ENCODE results near the gene TMEM106C. TPM values are rescaled to one million over a fixed set of nuclear protein-coding genes. Genes with fewer than 3 reads are reported as not detected.

The TMEM106C gene
- total and polyA plus RNA-seq, 9 of the 15 experiments (the other 6 are each of a cell fraction or from before 2014, with no cell fraction given), result 37.6 to 183 (median 57.2) TPM

DNA sequence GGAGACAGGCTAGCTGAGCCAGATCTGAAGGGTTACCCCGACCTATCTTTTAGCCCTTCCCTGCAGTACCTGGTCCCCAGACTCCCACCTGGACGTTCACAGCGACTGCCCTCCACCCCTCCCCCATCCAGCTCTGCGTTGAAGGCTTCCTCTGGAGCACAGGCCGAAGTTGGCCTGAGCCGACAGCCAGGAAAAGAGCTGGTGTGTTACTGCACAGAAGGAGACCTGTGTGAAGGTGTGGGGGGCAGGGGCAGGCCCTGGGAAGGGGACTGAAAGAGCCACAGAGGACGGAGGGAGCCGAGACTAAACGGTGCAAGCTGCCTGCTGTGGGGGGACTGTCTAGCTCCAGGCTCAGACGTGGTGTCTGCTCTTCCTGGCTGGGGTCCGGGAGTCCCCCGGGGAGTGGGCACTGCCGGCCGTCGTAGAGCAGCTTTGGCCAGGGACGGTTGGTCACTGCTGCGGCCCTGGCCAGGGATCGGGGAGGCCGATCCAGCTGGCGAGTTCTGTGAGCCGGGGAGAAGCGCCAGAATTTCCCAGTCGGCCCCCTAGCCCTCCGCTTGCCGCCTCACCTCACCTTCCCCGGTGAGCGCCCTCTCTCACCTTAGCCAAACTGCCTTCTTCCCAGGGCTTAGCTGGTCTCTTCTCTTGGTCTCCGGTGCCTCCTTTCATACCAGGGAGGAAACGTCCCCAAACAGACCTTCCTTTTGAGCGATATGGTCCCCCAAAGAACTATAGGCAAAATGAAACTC, 41.8 kb downstream of the TMEM106C start:
- no peak for ATAC-seq
- in situ Hi-C loops (cut with MboI) (no loop called here), intact Hi-C loops (cut with micrococcal nuclease) (no loop called here)
- no peak overlapping the region for H3K27ac ChIP-seq (ENCODE audit: extremely low read depth, low read depth, low read length)
- no peak overlapping the region for H2AFZ ChIP-seq (ENCODE audit: low read depth, low read length)
- WGBS (ENCODE audit: insufficient coverage, low coverage, missing lambda C conversion rate), result 8% methylated on average over 27 of the region's 30 CpGs
- peaks cover 0 to 28% of the 10 kb centered on the region in 2 experiments; a peak in 2 of 5 replicates for H3K4me1 ChIP-seq (replicated peaks in 1 of 2; ENCODE audit: control insufficient read depth in 2 of 2, insufficient read depth in 2 of 2, low read length in 2 of 2)
- H3K9me1 ChIP-seq (ENCODE audit: control insufficient read depth, insufficient read depth, low read length), result no peaks in the 10 kb centered on the region
- H3K36me3 ChIP-seq (ENCODE audit: control insufficient read depth, insufficient read depth, low read length), result no peaks in the 10 kb centered on the region
- no peak overlapping the region for H3K4me2 ChIP-seq (ENCODE audit: insufficient read depth, low read length)
- CTCF ChIA-PET (ENCODE audit: low intra/inter-chr PET ratio), result interaction anchor here (0.6 kb wide), 1 partner anchor 56 kb away, joined by 3 read pairs; no protein-coding TSS in a partner anchor
- DNase-seq (ENCODE audit: extremely low read depth in 1 of 4, low spot score in 3 of 4), result no peak
- TF ChIP-seq SMARCB1 (IDR thresholded peaks at IDR 0.05; ENCODE audit: insufficient read length, low read depth), result no peak
- no peak for TF ChIP-seq POLR2B (IDR thresholded peaks at IDR 0.05; ENCODE audit: low read depth, partially characterized antibody)
- no peak for TF ChIP-seq PHF20 (IDR thresholded peaks at IDR 0.05; ENCODE audit: partially characterized antibody)
- TF ChIP-seq ETV5 (CRISPR knock-in tag; IDR thresholded peaks at IDR 0.05; ENCODE audit: low read depth), result no peak
- no peak for TF ChIP-seq NFRKB (IDR thresholded peaks at IDR 0.05; ENCODE audit: low read depth)
- TF ChIP-seq CBFB (CRISPR knock-in tag; IDR thresholded peaks at IDR 0.05), result no peak
- no peak for TF ChIP-seq USF1 (CRISPR knock-in tag; IDR thresholded peaks at IDR 0.05)
- no peak for TF ChIP-seq ZNF318 (IDR thresholded peaks at IDR 0.05; ENCODE audit: borderline replicate concordance in 1 of 2, low read depth in 1 of 2)
- TF ChIP-seq ZBTB43 (CRISPR knock-in tag; IDR thresholded peaks at IDR 0.05), result no peak
- TF ChIP-seq GATAD2A (IDR thresholded peaks at IDR 0.05), result no peak
- BruUV-seq (replicated peaks), result no TSS peak
- POLR2A ChIA-PET, result interaction anchor here (1.9 kb wide), 1 partner anchor 10 kb away, joined by 6 read pairs; no protein-coding TSS in a partner anchor
- H3K9me3 ChIP-seq (replicated peaks; ENCODE audit: control insufficient read depth, insufficient read depth, low read depth, low read length), result no peaks in the 10 kb centered on the region
- H3K9ac ChIP-seq (ENCODE audit: insufficient read depth in 1 of 2, low read depth in 2 of 2, low read length in 2 of 2), result no peak overlapping the region
- peaks cover 62 to 67% of the 10 kb centered on the region in 2 experiments for H3K27me3 ChIP-seq (ENCODE audit: control insufficient read depth in 2 of 2, insufficient read depth in 2 of 2, low read length in 2 of 2)
- no peak for FAIRE-seq
- no peak overlapping the region for H3K4me3 ChIP-seq
- no peaks in the 10 kb centered on the region for H3K79me2 ChIP-seq (ENCODE audit: control insufficient read depth, insufficient read depth, low read length)
- H4K20me1 ChIP-seq (replicated peaks; ENCODE audit: control insufficient read depth, insufficient read depth, low read length), result 0 out of 2 replicates have a peak, but pooled peaks cover 3% of the 10 kb centered on the region
